Thyroid gland (tissue), 4 donors: Measurements from ENCODE around the gene NDUFB2.

Source experiments
- POLR2A ChIP-seq, 2 donors: fragments of 450-650 bp; IDR thresholded peaks; one replicate each; pipeline ENCODE4 v1.6.1; 2017; ENCODE audit warnings: antibody characterized with exemption in 2 of 2, mild to moderate bottlenecking in 2 of 2, moderate library complexity in 1 of 2
- TF ChIP-seq, protein P1 (sequence below), 6 experiments: fragments of 200-600 bp in 3 of 6; fragments of 450-650 bp in 3 of 6; sonication (generic) in 3 of 6; IDR thresholded peaks; one replicate each; pipeline ENCODE4 v1.5.1; 2016 to 2019; ENCODE audit warnings: antibody characterized with exemption in 6 of 6, mild to moderate bottlenecking in 2 of 6, inconsistent platforms in 1 of 6, moderate library complexity in 1 of 6

GRCh38 chr7:140704205-140704604 is 7.7 kb downstream of the NDUFB2 start:
- TF ChIP-seq, protein P1, sequence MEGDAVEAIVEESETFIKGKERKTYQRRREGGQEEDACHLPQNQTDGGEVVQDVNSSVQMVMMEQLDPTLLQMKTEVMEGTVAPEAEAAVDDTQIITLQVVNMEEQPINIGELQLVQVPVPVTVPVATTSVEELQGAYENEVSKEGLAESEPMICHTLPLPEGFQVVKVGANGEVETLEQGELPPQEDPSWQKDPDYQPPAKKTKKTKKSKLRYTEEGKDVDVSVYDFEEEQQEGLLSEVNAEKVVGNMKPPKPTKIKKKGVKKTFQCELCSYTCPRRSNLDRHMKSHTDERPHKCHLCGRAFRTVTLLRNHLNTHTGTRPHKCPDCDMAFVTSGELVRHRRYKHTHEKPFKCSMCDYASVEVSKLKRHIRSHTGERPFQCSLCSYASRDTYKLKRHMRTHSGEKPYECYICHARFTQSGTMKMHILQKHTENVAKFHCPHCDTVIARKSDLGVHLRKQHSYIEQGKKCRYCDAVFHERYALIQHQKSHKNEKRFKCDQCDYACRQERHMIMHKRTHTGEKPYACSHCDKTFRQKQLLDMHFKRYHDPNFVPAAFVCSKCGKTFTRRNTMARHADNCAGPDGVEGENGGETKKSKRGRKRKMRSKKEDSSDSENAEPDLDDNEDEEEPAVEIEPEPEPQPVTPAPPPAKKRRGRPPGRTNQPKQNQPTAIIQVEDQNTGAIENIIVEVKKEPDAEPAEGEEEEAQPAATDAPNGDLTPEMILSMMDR (IDR thresholded peaks at IDR 0.05), result no peak
- no peak for TF ChIP-seq POLR2A (IDR thresholded peaks at IDR 0.05)
